Measurements from ENCODE around the gene LRRC18. TPM values are rescaled to one million over a fixed set of nuclear protein-coding genes. Genes with fewer than 3 reads are reported as not detected.

LRRC18 gene
- total RNA-seq, 1 experiment from 2014 or later, result not detected

GRCh38 chr10:48884179-48885045 lies 55.2 kb downstream of the LRRC18 start:
- Mint-ChIP-seq H3K4me1 (ENCODE audit: insufficient read depth, unreplicated experiment) (no peaks in the 10 kb centered on the region), H3K27ac (ENCODE audit: low read depth, unreplicated experiment) (no peak overlapping the region), H3K36me3 (ENCODE audit: insufficient read depth, unreplicated experiment) (no peaks in the 10 kb centered on the region), H3K4me3 (ENCODE audit: unreplicated experiment) (no peak overlapping the region), H3K27me3 (ENCODE audit: insufficient read depth, unreplicated experiment) (peaks cover 25% of the 10 kb centered on the region), H3K9me3 (ENCODE audit: unreplicated experiment) (no peaks in the 10 kb centered on the region)
- intact Hi-C loops (cut with micrococcal nuclease), result loop anchor here (2.0 kb wide), 1 partner anchor 276 kb away; no protein-coding TSS in a partner anchor
- ChIA-PET POLR2A (no interaction called here), CTCF (interaction anchor here (0.6 to 2.4 kb wide), 14 partner anchors 13 to 627 kb away, joined by 3 to 11 read pairs (median 4); no protein-coding TSS in a partner anchor)
- no peak for TF ChIP-seq CTCF (IDR thresholded peaks at IDR 0.05; ENCODE audit: unreplicated experiment)
- BruUV-seq (replicated peaks), result no TSS peak
- DNase-seq (ENCODE audit: unreplicated experiment), result no peak

- no peak for DNase-seq (ENCODE audit: unreplicated experiment)
- CTCF ChIA-PET, result interaction anchor here (0.6 to 2.3 kb wide), 3 partner anchors 225 to 609 kb away, joined by 3 to 6 read pairs (median 4); no protein-coding TSS in a partner anchor
- H3K27ac Mint-ChIP-seq (ENCODE audit: low read depth, unreplicated experiment), result no peak overlapping the region
- POLR2A ChIA-PET, result no interaction called here
- no peaks in the 10 kb centered on the region for H3K36me3 Mint-ChIP-seq (ENCODE audit: insufficient read depth, unreplicated experiment)
- H3K27me3 Mint-ChIP-seq (ENCODE audit: insufficient read depth, unreplicated experiment), result peaks cover 25% of the 10 kb centered on the region
- H3K4me1 Mint-ChIP-seq (ENCODE audit: insufficient read depth, unreplicated experiment), result no peaks in the 10 kb centered on the region
- H3K9me3 Mint-ChIP-seq (ENCODE audit: unreplicated experiment), result no peaks in the 10 kb centered on the region
- H3K4me3 Mint-ChIP-seq (ENCODE audit: unreplicated experiment), result no peak overlapping the region
- no TSS peak for BruUV-seq (replicated peaks)
- no peak for TF ChIP-seq CTCF (IDR thresholded peaks at IDR 0.05; ENCODE audit: unreplicated experiment)
- intact Hi-C loops (cut with micrococcal nuclease), result loop anchor here (2.0 kb wide), 1 partner anchor 277 kb away; no protein-coding TSS in a partner anchor
Measured at GRCh38 chr10:48883701-48884100, 55.9 kb downstream of the LRRC18 start.

- H3K36me3 Mint-ChIP-seq (ENCODE audit: insufficient read depth, unreplicated experiment), result no peaks in the 10 kb centered on the region
- POLR2A ChIA-PET, result no interaction called here
- intact Hi-C loops (cut with micrococcal nuclease), result no loop called here
- no TSS peak for BruUV-seq (replicated peaks)
- H3K4me1 Mint-ChIP-seq (ENCODE audit: insufficient read depth, unreplicated experiment), result no peaks in the 10 kb centered on the region
- TF ChIP-seq CTCF (IDR thresholded peaks at IDR 0.05; ENCODE audit: unreplicated experiment), result no peak
- no peaks in the 10 kb centered on the region for H3K9me3 Mint-ChIP-seq (ENCODE audit: unreplicated experiment)
- no peak overlapping the region for H3K27ac Mint-ChIP-seq (ENCODE audit: low read depth, unreplicated experiment)
- no peak for DNase-seq (ENCODE audit: unreplicated experiment)
- peaks cover 22% of the 10 kb centered on the region for H3K27me3 Mint-ChIP-seq (ENCODE audit: insufficient read depth, unreplicated experiment)
- CTCF ChIA-PET, result interaction anchor here (0.6 to 2.3 kb wide), 3 partner anchors 99 to 279 kb away, joined by 4 to 6 read pairs (median 4); no protein-coding TSS in a partner anchor
- H3K4me3 Mint-ChIP-seq (ENCODE audit: unreplicated experiment), result no peak overlapping the region
Measured at GRCh38 chr10:48882881-48883280, 56.8 kb downstream of the LRRC18 start.

GRCh38 chr10:48881937-48882336 lies 57.7 kb downstream of the LRRC18 start:
- no peak for TF ChIP-seq CTCF (IDR thresholded peaks at IDR 0.05; ENCODE audit: unreplicated experiment)
- Mint-ChIP-seq H3K4me3 (ENCODE audit: unreplicated experiment) (no peak overlapping the region), H3K27me3 (ENCODE audit: insufficient read depth, unreplicated experiment) (peaks cover 20% of the 10 kb centered on the region), H3K4me1 (ENCODE audit: insufficient read depth, unreplicated experiment) (no peaks in the 10 kb centered on the region), H3K27ac (ENCODE audit: low read depth, unreplicated experiment) (no peak overlapping the region), H3K9me3 (ENCODE audit: unreplicated experiment) (no peaks in the 10 kb centered on the region), H3K36me3 (ENCODE audit: insufficient read depth, unreplicated experiment) (no peaks in the 10 kb centered on the region)
- intact Hi-C loops (cut with micrococcal nuclease), result no loop called here
- BruUV-seq (replicated peaks), result no TSS peak
- CTCF ChIA-PET, result interaction anchor here (0.5 to 0.6 kb wide), 3 partner anchors 100 to 647 kb away, joined by 3 to 4 read pairs (median 3); no protein-coding TSS in a partner anchor
- no peak for DNase-seq (ENCODE audit: unreplicated experiment)
- POLR2A ChIA-PET, result no interaction called here

Data from MCF 10A (cell line).